Fibroblast of the aortic adventitia (primary cell): Measurements from ENCODE around the gene STARD3NL. TPM values are rescaled to one million over a fixed set of nuclear protein-coding genes. Genes with fewer than 3 reads are reported as not detected.

Experiments
- DNase-seq: peaks from one replicate; pipeline ENCODE4 v3.0.0-alpha.2; 2010; ENCODE audit warnings: low read depth
- H3K4me3 ChIP-seq: 2 replicates; pipeline ENCODE4 v1.5.1; 2011; ENCODE audit warnings: low read depth, mild to moderate bottlenecking, control low read depth, low read length, moderate library complexity
- total RNA-seq: library from RNA; depleted of rRNA; stranded (reverse); fragments of >200 nt; gene quantifications from 2 replicates; pipeline ENCODE4 v1.2.3, GENCODE V29; 2012; ENCODE audit warnings: low replicate concordance
- TF ChIP-seq, protein P1 (sequence below): IDR thresholded peaks from 2 replicates; pipeline ENCODE4 v1.5.1; 2011; ENCODE audit warnings: mild to moderate bottlenecking, low read length, control low read depth, inconsistent platforms; ENCODE audit not compliant: insufficient read depth

STARD3NL gene
- total RNA-seq, 1 donor = 72.3 TPM

- no peak for DNase-seq
- TF ChIP-seq, protein P1, sequence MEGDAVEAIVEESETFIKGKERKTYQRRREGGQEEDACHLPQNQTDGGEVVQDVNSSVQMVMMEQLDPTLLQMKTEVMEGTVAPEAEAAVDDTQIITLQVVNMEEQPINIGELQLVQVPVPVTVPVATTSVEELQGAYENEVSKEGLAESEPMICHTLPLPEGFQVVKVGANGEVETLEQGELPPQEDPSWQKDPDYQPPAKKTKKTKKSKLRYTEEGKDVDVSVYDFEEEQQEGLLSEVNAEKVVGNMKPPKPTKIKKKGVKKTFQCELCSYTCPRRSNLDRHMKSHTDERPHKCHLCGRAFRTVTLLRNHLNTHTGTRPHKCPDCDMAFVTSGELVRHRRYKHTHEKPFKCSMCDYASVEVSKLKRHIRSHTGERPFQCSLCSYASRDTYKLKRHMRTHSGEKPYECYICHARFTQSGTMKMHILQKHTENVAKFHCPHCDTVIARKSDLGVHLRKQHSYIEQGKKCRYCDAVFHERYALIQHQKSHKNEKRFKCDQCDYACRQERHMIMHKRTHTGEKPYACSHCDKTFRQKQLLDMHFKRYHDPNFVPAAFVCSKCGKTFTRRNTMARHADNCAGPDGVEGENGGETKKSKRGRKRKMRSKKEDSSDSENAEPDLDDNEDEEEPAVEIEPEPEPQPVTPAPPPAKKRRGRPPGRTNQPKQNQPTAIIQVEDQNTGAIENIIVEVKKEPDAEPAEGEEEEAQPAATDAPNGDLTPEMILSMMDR = no peak
- no peak overlapping the region for H3K4me3 ChIP-seq
Observed at GRCh38 chr7:38151556-38151955, 26.5 kb upstream of the STARD3NL start.

DNA sequence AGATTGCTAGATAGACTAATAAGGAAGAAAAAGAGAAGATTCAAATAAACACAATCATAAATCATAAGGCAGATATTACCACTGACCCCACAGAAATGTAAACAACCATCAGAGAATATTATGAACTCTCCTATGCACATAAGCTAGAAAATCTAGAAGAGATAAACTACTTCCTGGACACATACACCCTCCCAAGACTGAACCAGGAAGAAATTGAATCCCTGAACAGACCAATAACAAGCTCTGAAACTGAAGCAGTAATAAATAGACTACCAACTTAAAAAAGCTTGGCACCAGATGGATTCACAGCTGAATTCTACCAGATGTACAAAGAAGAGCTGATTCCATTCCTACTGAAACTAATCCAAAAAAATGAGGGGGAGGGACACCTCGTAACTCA lies 24.5 kb upstream of the STARD3NL start:
- TF ChIP-seq, protein P1 = no peak
- H3K4me3 ChIP-seq = no peak overlapping the region
- DNase-seq = no peak

DNA sequence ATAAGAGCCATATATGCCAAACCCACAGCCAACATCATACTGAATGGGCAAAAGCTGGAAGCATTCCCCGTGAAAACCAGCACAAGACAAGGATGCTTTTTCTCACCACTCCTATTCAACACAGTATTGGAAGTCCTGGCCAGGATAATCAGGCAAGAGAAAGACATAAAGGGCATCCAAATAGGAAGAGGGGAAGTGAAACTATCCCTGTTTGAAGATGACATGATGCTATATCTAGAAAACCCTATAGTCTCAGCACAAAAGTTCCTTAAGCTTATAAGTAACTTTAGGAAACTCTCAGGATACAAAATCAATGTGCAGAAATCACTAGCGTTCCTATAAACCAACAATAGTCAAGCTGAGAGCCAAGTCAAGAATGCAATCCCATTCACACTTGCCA lies 23.8 kb upstream of the STARD3NL start:
- no peak overlapping the region for H3K4me3 ChIP-seq
- DNase-seq = no peak
- TF ChIP-seq, protein P1 = no peak

- no peak for DNase-seq
- H3K4me3 ChIP-seq = no peak overlapping the region
- TF ChIP-seq, protein P1 = no peak
Observed at GRCh38 chr7:38160003-38160571, 18.0 kb upstream of the STARD3NL start.

GRCh38 chr7:38162036-38162435 lies 16.0 kb upstream of the STARD3NL start:
- TF ChIP-seq, protein P1 = no peak
- no peak overlapping the region for H3K4me3 ChIP-seq
- no peak for DNase-seq

DNA sequence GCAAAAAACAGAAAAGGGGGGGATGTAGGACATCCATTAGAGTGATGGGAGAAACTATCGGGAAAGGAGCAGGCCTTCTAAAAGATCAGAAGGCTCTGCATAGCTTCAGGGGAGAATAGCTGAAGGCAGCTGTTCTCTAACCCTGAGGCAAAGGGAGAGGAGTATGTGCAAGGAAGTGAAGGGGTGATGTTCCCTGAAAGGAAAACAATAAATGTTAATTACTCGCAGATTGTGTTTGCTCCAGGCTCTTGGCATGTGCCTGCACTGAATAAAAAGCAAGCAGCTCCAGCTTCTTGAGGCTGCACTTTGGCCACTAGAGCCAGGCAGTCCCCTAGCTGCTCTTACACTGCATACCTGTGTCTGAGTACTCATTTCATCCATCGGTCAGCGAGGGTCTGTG lies 14.4 kb upstream of the STARD3NL start:
- no peak for DNase-seq
- H3K4me3 ChIP-seq = no peak overlapping the region
- TF ChIP-seq, protein P1 = no peak

DNA sequence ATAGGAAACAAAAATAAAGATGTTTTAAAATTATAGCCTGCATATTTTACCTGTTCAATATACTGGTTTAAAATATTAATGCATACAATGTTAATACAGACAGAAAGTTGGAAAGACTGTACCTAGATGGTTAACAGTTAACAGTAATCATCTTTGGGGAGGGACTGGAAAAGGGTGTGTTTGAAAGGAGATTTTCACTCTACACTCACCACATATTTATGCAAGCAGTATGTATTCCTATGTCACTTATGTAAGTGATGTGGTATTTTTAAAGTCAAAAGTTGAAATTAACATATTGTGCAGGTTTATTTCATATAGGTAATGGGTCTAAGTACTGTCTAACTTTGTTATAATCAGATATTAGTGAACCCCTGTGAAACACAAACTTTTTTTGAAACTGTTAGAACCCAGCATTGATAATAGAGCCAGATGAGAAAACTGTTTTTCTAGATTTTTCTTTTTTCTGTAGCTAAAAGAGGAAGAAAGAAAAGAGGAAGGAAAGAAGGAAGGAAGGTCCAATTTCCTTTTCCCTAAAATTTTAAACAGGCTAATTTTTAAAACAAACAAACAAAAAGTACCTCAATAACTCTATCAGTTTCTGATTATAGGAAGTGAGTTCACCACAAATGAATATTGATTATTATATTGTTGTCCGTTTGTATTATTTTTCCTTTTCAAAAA lies 9.0 kb upstream of the STARD3NL start:
- peak; percentile 36 for DNase-seq
- TF ChIP-seq, protein P1 = no peak
- H3K4me3 ChIP-seq = no peak overlapping the region
